GM12878 (cell line): Measurements from ENCODE around the gene ZDHHC21. TPM values are rescaled to one million over a fixed set of nuclear protein-coding genes. Genes with fewer than 3 reads are reported as not detected.

Source experiments
- CBFB ChIP-seq: IDR thresholded peaks from 2 replicates; pipeline ENCODE4 v1.6.1; 2016; ENCODE audit warnings: antibody characterized with exemption, low read depth
- CBX3 ChIP-seq: fragments of 200-600 bp; sonication (generic); IDR thresholded peaks from 2 replicates; pipeline ENCODE4 v1.6.1; 2016; ENCODE audit warnings: low read depth, borderline replicate concordance
- CTCF ChIP-seq, 3 experiments: IDR thresholded peaks in 2 of 3; conservative IDR thresholded peaks in 1 of 3; 2 replicates each; pipeline ENCODE4 v1.5.1; 2011; ENCODE audit warnings: low read depth in 3 of 3, low read length in 3 of 3, mild to moderate bottlenecking in 3 of 3, control low read depth in 2 of 3, moderate library complexity in 2 of 3, inconsistent platforms in 1 of 3, mixed read lengths in 1 of 3; ENCODE audit not compliant: control insufficient read depth in 2 of 3, insufficient read depth in 1 of 3; ENCODE audit errors: extremely low read depth in 1 of 3
- EZH2 ChIP-seq: IDR thresholded peaks from 2 replicates; pipeline ENCODE4 v1.6.1; 2012; ENCODE audit warnings: low read depth, mild to moderate bottlenecking, control low read depth, inconsistent platforms, low read length, borderline replicate concordance; ENCODE audit not compliant: control insufficient read depth
- FOS ChIP-seq: IDR thresholded peaks from 3 replicates; pipeline ENCODE4 v1.6.1; 2011; ENCODE audit warnings: borderline replicate concordance; ENCODE audit not compliant: insufficient read length; ENCODE audit errors: extremely low read depth
- FOXK2 ChIP-seq: fragments of 450-650 bp; IDR thresholded peaks from 2 replicates; pipeline ENCODE4 v1.6.1; 2017; ENCODE audit warnings: mild to moderate bottlenecking, moderate library complexity
- HDAC6 ChIP-seq: fragments of 200-600 bp; sonication (generic); IDR thresholded peaks from one replicate; pipeline ENCODE4 v1.8.0; 2017; ENCODE audit warnings: antibody characterized with exemption; ENCODE audit not compliant: unreplicated experiment
- MYB ChIP-seq: fragments of 150-350 bp; IDR thresholded peaks from 2 replicates; pipeline ENCODE4 v1.6.1; 2014; ENCODE audit warnings: mild to moderate bottlenecking, low read depth, low read length, borderline replicate concordance
- POLR2AphosphoS5 ChIP-seq: IDR thresholded peaks from 2 replicates; pipeline ENCODE4 v1.6.1; 2011; ENCODE audit warnings: mild to moderate bottlenecking, low read length, inconsistent platforms
- POU2F2 ChIP-seq: IDR thresholded peaks from 3 replicates; pipeline ENCODE4 v1.6.1; 2011; ENCODE audit warnings: low read depth, mild to moderate bottlenecking, low read length, borderline replicate concordance
- RAD21 ChIP-seq: IDR thresholded peaks from 2 replicates; pipeline ENCODE4 v1.6.1; 2011; ENCODE audit warnings: mild to moderate bottlenecking, low read depth, low read length, moderate library complexity; ENCODE audit not compliant: insufficient read depth
- STAT1 ChIP-seq: fragments of 450-650 bp; conservative IDR thresholded peaks from 2 replicates; pipeline ENCODE4 v1.6.1; 2014; ENCODE audit warnings: antibody characterized with exemption, mild to moderate bottlenecking
- TAF1 ChIP-seq: IDR thresholded peaks from 2 replicates; pipeline ENCODE4 v1.6.1; 2011; ENCODE audit warnings: mild to moderate bottlenecking, low read depth, low read length, borderline replicate concordance
- TBL1XR1 ChIP-seq: IDR thresholded peaks from 2 replicates; pipeline ENCODE4 v1.6.1; 2012; ENCODE audit warnings: low read depth, low read length, improper control_type of control experiment
- TCF12 ChIP-seq: IDR thresholded peaks from 2 replicates; pipeline ENCODE4 v1.6.1; 2011; ENCODE audit warnings: low read depth, mild to moderate bottlenecking, low read length
- TCF7 ChIP-seq: IDR thresholded peaks from 2 replicates; pipeline ENCODE4 v1.6.1; 2014; ENCODE audit warnings: antibody characterized with exemption, borderline replicate concordance
- USF1 ChIP-seq: IDR thresholded peaks from 2 replicates; pipeline ENCODE4 v1.6.1; 2011; ENCODE audit warnings: borderline replicate concordance, low read depth, mild to moderate bottlenecking, moderate library complexity, mixed read lengths, low read length; ENCODE audit not compliant: insufficient read depth; ENCODE audit errors: extremely low read length
- YBX1 ChIP-seq: fragments of 450-650 bp; IDR thresholded peaks from 2 replicates; pipeline ENCODE4 v1.6.1; 2016; ENCODE audit warnings: antibody characterized with exemption
- YY1 ChIP-seq: IDR thresholded peaks from 2 replicates; pipeline ENCODE4 v1.6.1; 2011; ENCODE audit warnings: low read depth, mild to moderate bottlenecking, low read length
- ZBED1 ChIP-seq: IDR thresholded peaks from 2 replicates; pipeline ENCODE4 v1.6.1; 2016; ENCODE audit warnings: borderline replicate concordance
- ZNF384 ChIP-seq: IDR thresholded peaks from 2 replicates; pipeline ENCODE4 v1.6.1; 2012; ENCODE audit warnings: low read depth, mild to moderate bottlenecking, low read length, improper control_type of control experiment, borderline replicate concordance
- ZNF592 ChIP-seq: fragments of 450-650 bp; IDR thresholded peaks from 2 replicates; pipeline ENCODE4 v1.6.1; 2017; ENCODE audit warnings: mild to moderate bottlenecking, moderate library complexity
- polyA plus RNA-seq, 11 experiments: library from polyadenylated mRNA; depleted of rRNA in 4 of 11; unstranded in 6 of 11; stranded (reverse) in 5 of 11; fragments of >200 nt; fragmentation: Nextera tagmentation in 4 of 11; fragmentation: Illumina TruSeq in 1 of 11; extraction: Ambion mirVana in 4 of 11; extraction: Trizol in 1 of 11; gene quantifications; 1 replicate in 1 of 11; 2 replicates in 10 of 11; pipeline versions ENCODE4 v1.2.1 to v1.2.3, GENCODE V29; 2011 to 2016; ENCODE audit warnings: inconsistent platforms in 2 of 11, missing spikeins in 2 of 11, low read depth in 1 of 11
- total RNA-seq, 4 experiments: library from RNA; depleted of rRNA in 3 of 4; stranded (reverse); fragments of >200 nt in 3 of 4; fragmentation: Illumina TruSeq in 1 of 4; extraction: Trizol in 1 of 4; gene quantifications; 2 replicates each; pipeline versions ENCODE4 v1.2.1 to v1.2.3, GENCODE V29; 2013 to 2021
- TF ChIP-seq, protein P1 (sequence below): IDR thresholded peaks from 2 replicates; pipeline ENCODE4 v1.6.1; 2011; ENCODE audit warnings: low read depth, mild to moderate bottlenecking, low read length, moderate library complexity, borderline replicate concordance; ENCODE audit errors: extremely low read depth

Gene ZDHHC21
- total and polyA plus RNA-seq, 10 of the 15 experiments (the other 5 are each of a cell fraction or from before 2014, with no cell fraction given): 2.6 to 14.6 (median 9.1) TPM

GRCh38 chr9:14585730-14586473, 107.3 kb downstream of the ZDHHC21 start (continued):
- TF ChIP-seq USF1 (no peak), YBX1 (no peak), TCF7 (0 out of 2 replicates have a peak, but pooled peaks have one; percentile 42), ZNF592 (no peak), FOS (no peak), CTCF (IDR thresholded peaks at IDR 0.05 in 2 of 3, conservative IDR thresholded peaks at IDR 0.05 in 1 of 3; ENCODE audit: control insufficient read depth in 2 of 3, extremely low read depth in 1 of 3, insufficient read depth in 1 of 3, low read depth in 3 of 3, low read length in 3 of 3) (no peak), ZBED1 (no peak; the same call in 1 of the 2 replicates), ZNF384 (no peak), STAT1 (no peak), HDAC6 (no peak), FOXK2 (no peak), EZH2 (no peak), TCF12 (peak; percentile 37; the same call in 1 of the 2 replicates), RAD21 (no peak), POU2F2 (peak; percentile 72; the same call in 1 of the 3 replicates), MYB (no peak), CBX3 (no peak), TAF1 (no peak), TBL1XR1 (no peak), CBFB (peak; percentile 69; the same call in 1 of the 2 replicates), POLR2AphosphoS5 (no peak), YY1 (0 out of 2 replicates have a peak, but pooled peaks have one; percentile 48)
- TF ChIP-seq, protein P1, sequence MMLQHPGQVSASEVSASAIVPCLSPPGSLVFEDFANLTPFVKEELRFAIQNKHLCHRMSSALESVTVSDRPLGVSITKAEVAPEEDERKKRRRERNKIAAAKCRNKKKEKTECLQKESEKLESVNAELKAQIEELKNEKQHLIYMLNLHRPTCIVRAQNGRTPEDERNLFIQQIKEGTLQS: no peak
